ENCODE measurements around the gene PITPNM3. TPM values are rescaled to one million over a fixed set of nuclear protein-coding genes. Genes with fewer than 3 reads are reported as not detected.
"Not testable (repeated sequence)": the region's sequence is repeated elsewhere in the genome, so short reads cannot be mapped to it uniquely, and the experiment has no call there.

The PITPNM3 gene
- total RNA-seq, 1 donor from 2014 or later = 2.8 TPM

DNA sequence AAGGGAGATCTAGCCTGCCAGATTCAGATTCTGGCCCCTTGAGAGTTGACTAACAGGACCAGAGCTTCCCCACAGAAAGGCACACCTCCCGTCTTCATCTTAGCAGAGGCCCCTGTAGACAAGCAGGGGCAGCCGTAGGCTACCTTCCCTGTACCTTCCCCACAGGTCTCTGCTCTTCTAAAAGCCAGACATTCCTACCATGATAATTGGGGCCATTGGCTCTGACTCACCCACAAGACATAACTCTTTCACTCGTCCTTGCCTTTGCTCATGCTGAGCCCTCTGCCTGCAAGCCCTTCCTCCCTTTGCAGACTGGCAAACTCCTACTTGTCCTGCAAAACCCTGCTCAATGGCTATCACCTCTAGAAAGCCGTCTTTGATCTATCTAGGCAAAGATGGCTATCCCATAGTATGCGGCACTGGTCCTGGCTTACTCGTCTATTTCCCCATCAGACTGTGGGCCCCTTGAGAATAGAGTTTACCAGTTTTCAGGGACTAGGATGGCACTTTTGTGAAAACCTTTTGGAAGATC is 68.3 kb downstream of the PITPNM3 start:
- H3K4me3 Mint-ChIP-seq (ENCODE audit: low read depth) = no peak overlapping the region
- no peak overlapping the region for H3K27ac Mint-ChIP-seq
- no peak for DNase-seq (ENCODE audit: low spot score, unreplicated experiment)
- no peaks in the 10 kb centered on the region for H3K4me1 Mint-ChIP-seq (ENCODE audit: low read depth)
- H3K36me3 Mint-ChIP-seq (ENCODE audit: insufficient read depth) = no peaks in the 10 kb centered on the region
- no peak for TF ChIP-seq CTCF (IDR thresholded peaks at IDR 0.05; ENCODE audit: unreplicated experiment)
- H3K27me3 Mint-ChIP-seq = peaks cover 23% of the 10 kb centered on the region
- H3K9me3 Mint-ChIP-seq (ENCODE audit: low read depth) = no peaks in the 10 kb centered on the region

DNA sequence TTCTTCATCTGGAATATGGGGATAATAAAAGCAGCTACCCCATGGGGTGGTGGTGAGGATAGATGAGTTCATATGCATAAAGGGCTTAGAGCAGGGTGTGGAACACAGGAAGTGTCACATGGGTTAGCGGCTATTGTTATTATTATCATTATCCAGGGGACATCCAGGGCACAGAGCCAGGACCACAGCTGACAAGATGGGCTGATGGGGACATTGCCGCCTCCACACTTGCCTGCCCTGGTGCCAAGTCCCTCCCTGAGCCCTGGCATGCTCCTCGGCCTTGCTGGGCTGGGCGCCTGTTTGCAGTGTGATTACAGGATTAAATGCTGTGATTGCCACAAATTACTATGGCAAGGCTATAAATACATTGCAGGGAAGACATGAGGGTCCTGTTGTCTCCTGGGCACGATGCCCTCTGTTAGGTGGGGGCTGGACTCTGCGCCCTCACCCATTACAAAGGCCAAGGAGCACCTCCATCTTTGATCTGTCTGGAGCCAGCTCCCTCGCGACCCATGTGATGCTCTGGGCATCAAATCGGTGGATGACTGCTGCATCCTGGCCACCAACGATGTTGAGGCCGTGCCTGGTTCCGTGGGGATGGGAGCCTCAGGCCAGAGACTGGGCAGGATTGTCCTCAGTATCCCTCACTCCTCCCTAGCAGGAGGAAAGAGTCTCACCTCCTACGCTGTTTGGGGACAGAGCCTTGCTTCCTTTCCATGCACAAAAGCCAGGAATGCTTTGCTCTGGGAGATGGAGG is 68.9 kb downstream of the PITPNM3 start:
- no peak for DNase-seq (ENCODE audit: low spot score, unreplicated experiment)
- H3K9me3 Mint-ChIP-seq (ENCODE audit: low read depth) = no peaks in the 10 kb centered on the region
- H3K4me3 Mint-ChIP-seq (ENCODE audit: low read depth) = no peak overlapping the region
- H3K27me3 Mint-ChIP-seq = peaks cover 23% of the 10 kb centered on the region
- H3K36me3 Mint-ChIP-seq (ENCODE audit: insufficient read depth) = no peaks in the 10 kb centered on the region
- TF ChIP-seq CTCF (IDR thresholded peaks at IDR 0.05; ENCODE audit: unreplicated experiment) = no peak
- H3K27ac Mint-ChIP-seq = no peak overlapping the region
- no peaks in the 10 kb centered on the region for H3K4me1 Mint-ChIP-seq (ENCODE audit: low read depth)

DNA sequence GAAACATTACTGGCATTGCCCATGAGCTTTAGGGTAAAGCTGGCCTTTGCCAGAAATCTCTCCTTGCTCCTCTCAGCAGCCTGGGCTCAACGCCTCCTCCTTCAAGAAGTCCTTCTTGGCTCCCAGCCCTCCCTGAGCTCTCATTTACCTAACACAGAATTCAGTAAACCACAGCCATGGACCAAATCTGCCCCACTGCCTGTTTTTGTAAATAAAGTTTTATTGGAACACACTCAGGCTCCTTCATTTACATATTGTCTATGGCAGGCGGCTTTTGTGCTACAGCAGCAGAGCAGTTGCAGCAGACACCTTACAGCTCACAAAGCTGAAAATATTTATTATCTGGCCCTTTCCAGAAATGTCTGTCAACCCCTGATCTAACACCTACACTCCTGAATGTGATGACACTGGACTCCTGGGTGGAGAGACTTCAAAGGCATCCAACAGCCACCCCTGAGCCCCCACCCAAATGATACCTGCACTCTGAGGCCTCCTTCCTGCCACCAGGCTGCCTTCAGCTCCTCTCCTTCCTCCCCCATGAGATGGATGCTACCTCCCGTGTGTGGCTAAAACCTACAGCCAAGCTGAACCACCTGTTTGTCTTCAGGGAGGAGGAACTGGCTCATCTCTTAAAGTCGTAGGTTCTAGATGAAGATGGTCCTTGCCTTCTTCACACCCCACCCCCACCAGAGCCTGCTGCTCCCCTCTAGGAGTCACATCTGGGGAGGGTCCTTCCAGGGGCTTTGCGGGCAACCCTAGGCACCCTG is 70.5 kb downstream of the PITPNM3 start:
- no peaks in the 10 kb centered on the region for H3K36me3 Mint-ChIP-seq (ENCODE audit: insufficient read depth)
- TF ChIP-seq CTCF (IDR thresholded peaks at IDR 0.05; ENCODE audit: unreplicated experiment) = no peak
- H3K27ac Mint-ChIP-seq = no peak overlapping the region
- DNase-seq (ENCODE audit: low spot score, unreplicated experiment) = no peak
- peaks cover 23% of the 10 kb centered on the region for H3K27me3 Mint-ChIP-seq
- no peaks in the 10 kb centered on the region for H3K9me3 Mint-ChIP-seq (ENCODE audit: low read depth)
- no peaks in the 10 kb centered on the region for H3K4me1 Mint-ChIP-seq (ENCODE audit: low read depth)
- H3K4me3 Mint-ChIP-seq (ENCODE audit: low read depth) = no peak overlapping the region

- no peak overlapping the region for H3K27ac Mint-ChIP-seq
- H3K36me3 Mint-ChIP-seq (ENCODE audit: insufficient read depth) = no peaks in the 10 kb centered on the region
- H3K4me3 Mint-ChIP-seq (ENCODE audit: low read depth) = no peak overlapping the region
- DNase-seq (ENCODE audit: low spot score, unreplicated experiment) = no peak
- H3K4me1 Mint-ChIP-seq (ENCODE audit: low read depth) = peaks cover 8% of the 10 kb centered on the region
- no peak for TF ChIP-seq CTCF (IDR thresholded peaks at IDR 0.05; ENCODE audit: unreplicated experiment)
- H3K9me3 Mint-ChIP-seq (ENCODE audit: low read depth) = no peaks in the 10 kb centered on the region
- H3K27me3 Mint-ChIP-seq = peaks cover 23% of the 10 kb centered on the region
Measured at GRCh38 chr17:6483507-6483906, 72.8 kb downstream of the PITPNM3 start.

GRCh38 chr17:6482796-6483195 is 73.6 kb downstream of the PITPNM3 start:
- peaks cover 19% of the 10 kb centered on the region for H3K27me3 Mint-ChIP-seq
- not testable (repeated sequence) for DNase-seq (ENCODE audit: low spot score, unreplicated experiment); H3K9me3 Mint-ChIP-seq (ENCODE audit: low read depth); H3K4me1 Mint-ChIP-seq (ENCODE audit: low read depth); H3K36me3 Mint-ChIP-seq (ENCODE audit: insufficient read depth); H3K27ac Mint-ChIP-seq; H3K4me3 Mint-ChIP-seq (ENCODE audit: low read depth)
